ENCODE data around the gene IPPK. TPM values are rescaled to one million over a fixed set of nuclear protein-coding genes. Genes with fewer than 3 reads are reported as not detected.

IPPK gene
- total RNA-seq, 1 experiment from 2014 or later: 10.6 TPM

- no peaks in the 10 kb centered on the region for H3K36me3 ChIP-seq (ENCODE audit: low read depth, low read length)
- ATAC-seq (no peak), DNase-seq (no peak)
- TF ChIP-seq EZH2phosphoT487 (IDR thresholded peaks at IDR 0.05; ENCODE audit: borderline replicate concordance, low read length) (no peak), EZH2 (IDR thresholded peaks at IDR 0.05; ENCODE audit: low read length, unreplicated experiment) (no peak)
- H3K9ac ChIP-seq (ENCODE audit: low read length): no peak overlapping the region
- intact Hi-C loops (cut with micrococcal nuclease): no loop called here
- H3K9me3 ChIP-seq (ENCODE audit: low read length): no peaks in the 10 kb centered on the region
- no peaks in the 10 kb centered on the region for H3F3A ChIP-seq (ENCODE audit: low read length, unreplicated experiment)
- no peak overlapping the region for H3K27ac ChIP-seq (ENCODE audit: low read length)
- H3K27me3 ChIP-seq (ENCODE audit: low read length): no peaks in the 10 kb centered on the region
- H4K20me1 ChIP-seq (ENCODE audit: low read length): no peaks in the 10 kb centered on the region
- H3K4me3 ChIP-seq (ENCODE audit: low read length): no peak overlapping the region
- ChIA-PET POLR2A (ENCODE audit: unreplicated experiment) (no interaction called here), CTCF (no interaction called here)
- H2AFZ ChIP-seq (ENCODE audit: low read length): no peak overlapping the region
- H3K9me2 ChIP-seq (replicated peaks; ENCODE audit: low read length): no peaks in the 10 kb centered on the region
- no peak overlapping the region for H3K4me2 ChIP-seq (ENCODE audit: low read length)
- H3K4me1 ChIP-seq (ENCODE audit: insufficient read depth, low read length): no peaks in the 10 kb centered on the region
- no TSS peak for BruUV-seq (replicated peaks)
- no peaks in the 10 kb centered on the region for H3K79me2 ChIP-seq (ENCODE audit: low read length)
Observed at GRCh38 chr9:92605224-92605623, 64.7 kb downstream of the IPPK start.

- CTCF ChIA-PET: no interaction called here
- DNase-seq (no peak), ATAC-seq (no peak)
- intact Hi-C loops (cut with micrococcal nuclease): no loop called here
- H3F3A ChIP-seq (ENCODE audit: low read length, unreplicated experiment): no peaks in the 10 kb centered on the region
- no peaks in the 10 kb centered on the region for H3K36me3 ChIP-seq (ENCODE audit: low read depth, low read length)
- no peaks in the 10 kb centered on the region for H4K20me1 ChIP-seq (ENCODE audit: low read length)
- H3K79me2 ChIP-seq (ENCODE audit: low read length): no peaks in the 10 kb centered on the region
- no peak overlapping the region for H2AFZ ChIP-seq (ENCODE audit: low read length)
- no peaks in the 10 kb centered on the region for H3K9me2 ChIP-seq (replicated peaks; ENCODE audit: low read length)
- no peak overlapping the region for H3K4me3 ChIP-seq (ENCODE audit: low read length)
- no peak overlapping the region for H3K4me2 ChIP-seq (ENCODE audit: low read length)
- POLR2A ChIA-PET (ENCODE audit: unreplicated experiment): no interaction called here
- H3K9ac ChIP-seq (ENCODE audit: low read length): no peak overlapping the region
- no peak for TF ChIP-seq EZH2 (IDR thresholded peaks at IDR 0.05; ENCODE audit: low read length, unreplicated experiment)
- 0 out of 2 replicates have a peak, but pooled peaks have one; percentile 9 for TF ChIP-seq CTCF (conservative IDR thresholded peaks at IDR 0.05; ENCODE audit: low read depth, low read length)
- no peak for TF ChIP-seq EZH2phosphoT487 (IDR thresholded peaks at IDR 0.05; ENCODE audit: borderline replicate concordance, low read length)
- BruUV-seq (replicated peaks): no TSS peak
- no peaks in the 10 kb centered on the region for H3K4me1 ChIP-seq (ENCODE audit: insufficient read depth, low read length)
- no peaks in the 10 kb centered on the region for H3K27me3 ChIP-seq (ENCODE audit: low read length)
- no peak overlapping the region for H3K27ac ChIP-seq (ENCODE audit: low read length)
- H3K9me3 ChIP-seq (ENCODE audit: low read length): no peaks in the 10 kb centered on the region
Observed at GRCh38 chr9:92603990-92604389, 65.9 kb downstream of the IPPK start.

GRCh38 chr9:92603100-92603499, 66.8 kb downstream of the IPPK start:
- no peaks in the 10 kb centered on the region for H4K20me1 ChIP-seq (ENCODE audit: low read length)
- H3F3A ChIP-seq (ENCODE audit: low read length, unreplicated experiment): no peaks in the 10 kb centered on the region
- H3K9me3 ChIP-seq (ENCODE audit: low read length): no peaks in the 10 kb centered on the region
- no peak overlapping the region for H3K27ac ChIP-seq (ENCODE audit: low read length)
- no peaks in the 10 kb centered on the region for H3K79me2 ChIP-seq (ENCODE audit: low read length)
- H2AFZ ChIP-seq (ENCODE audit: low read length): no peak overlapping the region
- intact Hi-C loops (cut with micrococcal nuclease): no loop called here
- TF ChIP-seq CTCF (conservative IDR thresholded peaks at IDR 0.05; ENCODE audit: low read depth, low read length) (no peak), EZH2 (IDR thresholded peaks at IDR 0.05; ENCODE audit: low read length, unreplicated experiment) (no peak), EZH2phosphoT487 (IDR thresholded peaks at IDR 0.05; ENCODE audit: borderline replicate concordance, low read length) (no peak)
- ChIA-PET CTCF (no interaction called here), POLR2A (ENCODE audit: unreplicated experiment) (no interaction called here)
- H3K9me2 ChIP-seq (replicated peaks; ENCODE audit: low read length): no peaks in the 10 kb centered on the region
- no peaks in the 10 kb centered on the region for H3K4me1 ChIP-seq (ENCODE audit: insufficient read depth, low read length)
- no peak overlapping the region for H3K4me3 ChIP-seq (ENCODE audit: low read length)
- BruUV-seq (replicated peaks): no TSS peak
- no peaks in the 10 kb centered on the region for H3K36me3 ChIP-seq (ENCODE audit: low read depth, low read length)
- H3K9ac ChIP-seq (ENCODE audit: low read length): no peak overlapping the region
- H3K27me3 ChIP-seq (ENCODE audit: low read length): no peaks in the 10 kb centered on the region
- no peak overlapping the region for H3K4me2 ChIP-seq (ENCODE audit: low read length)
- DNase-seq (no peak), ATAC-seq (no peak)
